ENCODE data around the gene RRAGC.

The RRAGC gene

GRCh38 chr1:38793299-38793698 lies 66.3 kb downstream of the RRAGC start:
- Histone ChIP-seq H3K36me3 (ENCODE audit: control insufficient read depth in 2 of 2, insufficient read depth in 2 of 2, low read length in 2 of 2) (no peaks in the 10 kb centered on the region), H3K4me3 (ENCODE audit: low read length in 2 of 2) (no peak overlapping the region), H3K4me1 (ENCODE audit: control insufficient read depth, insufficient read depth, low read length) (no peaks in the 10 kb centered on the region), H3K27ac (ENCODE audit: low read length) (no peak overlapping the region), H3K9me3 (ENCODE audit: control insufficient read depth in 2 of 2, low read length in 2 of 2) (peaks cover 5 to 12% of the 10 kb centered on the region in 2 donors), H3K27me3 (ENCODE audit: control insufficient read depth in 1 of 2, insufficient read depth in 2 of 2, low read length in 2 of 2) (peaks cover 10 to 15% of the 10 kb centered on the region in 2 donors), H3K9ac (ENCODE audit: low read length in 2 of 2) (no peak overlapping the region)

GRCh38 chr1:38791892-38792291 lies 67.7 kb downstream of the RRAGC start:
- Histone ChIP-seq H3K4me1 (ENCODE audit: control insufficient read depth, insufficient read depth, low read length) (no peaks in the 10 kb centered on the region), H3K27me3 (ENCODE audit: control insufficient read depth in 1 of 2, insufficient read depth in 2 of 2, low read length in 2 of 2) (peaks cover 15 to 18% of the 10 kb centered on the region in 2 donors), H3K4me3 (ENCODE audit: low read length in 2 of 2) (no peak overlapping the region), H3K27ac (ENCODE audit: low read length) (no peak overlapping the region), H3K9ac (ENCODE audit: low read length in 2 of 2) (no peak overlapping the region), H3K36me3 (ENCODE audit: control insufficient read depth in 2 of 2, insufficient read depth in 2 of 2, low read length in 2 of 2) (no peaks in the 10 kb centered on the region), H3K9me3 (ENCODE audit: control insufficient read depth in 2 of 2, low read length in 2 of 2) (peaks cover 5 to 12% of the 10 kb centered on the region in 2 donors)

- no peak overlapping the region for H3K27ac ChIP-seq (ENCODE audit: low read length)
- H3K9me3 ChIP-seq (ENCODE audit: control insufficient read depth in 2 of 2, low read length in 2 of 2) = peaks cover 5 to 12% of the 10 kb centered on the region in 2 donors
- no peak overlapping the region for H3K9ac ChIP-seq (ENCODE audit: low read length in 2 of 2)
- H3K36me3 ChIP-seq (ENCODE audit: control insufficient read depth in 2 of 2, insufficient read depth in 2 of 2, low read length in 2 of 2) = no peaks in the 10 kb centered on the region
- no peaks in the 10 kb centered on the region for H3K4me1 ChIP-seq (ENCODE audit: control insufficient read depth, insufficient read depth, low read length)
- no peak overlapping the region for H3K4me3 ChIP-seq (ENCODE audit: low read length in 2 of 2)
- peaks cover 15 to 19% of the 10 kb centered on the region in 2 donors for H3K27me3 ChIP-seq (ENCODE audit: control insufficient read depth in 1 of 2, insufficient read depth in 2 of 2, low read length in 2 of 2)
Measured at GRCh38 chr1:38791164-38791515, 68.4 kb downstream of the RRAGC start.

- Histone ChIP-seq H3K27me3 (ENCODE audit: control insufficient read depth in 1 of 2, insufficient read depth in 2 of 2, low read length in 2 of 2) (peaks cover 18 to 23% of the 10 kb centered on the region in 2 donors), H3K4me1 (ENCODE audit: control insufficient read depth, insufficient read depth, low read length) (no peaks in the 10 kb centered on the region), H3K27ac (ENCODE audit: low read length) (no peak overlapping the region), H3K9me3 (ENCODE audit: control insufficient read depth in 2 of 2, low read length in 2 of 2) (peaks cover 5 to 12% of the 10 kb centered on the region in 2 donors), H3K36me3 (ENCODE audit: control insufficient read depth in 2 of 2, insufficient read depth in 2 of 2, low read length in 2 of 2) (no peaks in the 10 kb centered on the region), H3K9ac (ENCODE audit: low read length in 2 of 2) (no peak overlapping the region), H3K4me3 (ENCODE audit: low read length in 2 of 2) (no peak overlapping the region)
Measured at GRCh38 chr1:38790422-38791163, 69.0 kb downstream of the RRAGC start.

GRCh38 chr1:38789498-38790169 lies 69.9 kb downstream of the RRAGC start:
- Histone ChIP-seq H3K27me3 (ENCODE audit: control insufficient read depth in 1 of 2, insufficient read depth in 2 of 2, low read length in 2 of 2) (peaks cover 27 to 30% of the 10 kb centered on the region in 2 donors), H3K9me3 (ENCODE audit: control insufficient read depth in 2 of 2, low read length in 2 of 2) (peaks cover 5 to 12% of the 10 kb centered on the region in 2 donors), H3K4me1 (ENCODE audit: control insufficient read depth, insufficient read depth, low read length) (no peaks in the 10 kb centered on the region)

GRCh38 chr1:38788341-38789336 lies 70.9 kb downstream of the RRAGC start:
- Histone ChIP-seq H3K36me3 (ENCODE audit: control insufficient read depth in 2 of 2, insufficient read depth in 2 of 2, low read length in 2 of 2) (no peaks in the 10 kb centered on the region), H3K27me3 (ENCODE audit: control insufficient read depth in 1 of 2, insufficient read depth in 2 of 2, low read length in 2 of 2) (peaks cover 37 to 40% of the 10 kb centered on the region in 2 donors), H3K27ac (ENCODE audit: low read length) (no peak overlapping the region)

More at GRCh38 chr1:38789498-38790169, 69.9 kb downstream of the RRAGC start:
- Histone ChIP-seq H3K36me3 (ENCODE audit: control insufficient read depth in 2 of 2, insufficient read depth in 2 of 2, low read length in 2 of 2) (no peaks in the 10 kb centered on the region), H3K27ac (ENCODE audit: low read length) (no peak overlapping the region), H3K4me3 (ENCODE audit: low read length in 2 of 2) (no peak overlapping the region), H3K9ac (ENCODE audit: low read length in 2 of 2) (no peak overlapping the region)

More at GRCh38 chr1:38788341-38789336, 70.9 kb downstream of the RRAGC start:
- peaks cover 0 to 6% of the 10 kb centered on the region in 2 donors for H3K9me3 ChIP-seq (ENCODE audit: control insufficient read depth in 2 of 2, low read length in 2 of 2)
- no peak overlapping the region for H3K9ac ChIP-seq (ENCODE audit: low read length in 2 of 2)
- H3K4me3 ChIP-seq (ENCODE audit: low read length in 2 of 2) = no peak overlapping the region
- peaks cover 5% of the 10 kb centered on the region for H3K4me1 ChIP-seq (ENCODE audit: control insufficient read depth, insufficient read depth, low read length)

Data from stomach smooth muscle (tissue), 2 donors.